ENCODE data around the gene GGA2.

DNA sequence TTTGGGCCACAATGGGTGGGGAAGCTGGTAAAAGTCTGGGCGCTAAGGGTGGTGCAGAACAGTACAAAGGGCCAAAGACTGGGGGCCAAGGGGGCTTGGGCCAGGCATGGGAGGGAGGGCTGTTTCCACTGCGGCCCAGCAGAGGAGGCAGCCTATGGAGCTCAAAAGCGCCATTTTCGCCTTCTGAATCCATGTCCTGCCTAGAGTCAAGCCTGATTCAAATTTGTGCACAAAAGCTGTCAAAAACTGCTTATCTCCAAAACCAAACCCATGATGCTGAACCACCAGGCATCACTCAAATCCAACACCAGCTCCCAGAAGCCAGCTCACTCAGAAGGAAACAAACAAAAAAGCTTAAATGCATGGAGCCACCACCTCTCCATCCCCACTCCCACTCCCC lies 73.3 kb downstream of the GGA2 start:
- TF ChIP-seq POLR2AphosphoS5 (IDR thresholded peaks at IDR 0.05; ENCODE audit: low read depth, low read length) = no peak
- TF ChIP-seq POLR2A (IDR thresholded peaks at IDR 0.05; ENCODE audit: low read depth, low read length) = no peak
